HG03175 (cell line): Measurements from ENCODE around the gene INAVA.
"Not testable (repeated sequence)": the region's sequence is repeated elsewhere in the genome, so short reads cannot be mapped to it uniquely, and the experiment has no call there.

Source experiments
- ATAC-seq: cut with Tn5 transposase; IDR thresholded peaks from one replicate; pipeline ENCODE4 v1.9.1; 2021; ENCODE audit warnings: mild to moderate bottlenecking, moderate library complexity; ENCODE audit not compliant: unreplicated experiment

Gene INAVA

DNA sequence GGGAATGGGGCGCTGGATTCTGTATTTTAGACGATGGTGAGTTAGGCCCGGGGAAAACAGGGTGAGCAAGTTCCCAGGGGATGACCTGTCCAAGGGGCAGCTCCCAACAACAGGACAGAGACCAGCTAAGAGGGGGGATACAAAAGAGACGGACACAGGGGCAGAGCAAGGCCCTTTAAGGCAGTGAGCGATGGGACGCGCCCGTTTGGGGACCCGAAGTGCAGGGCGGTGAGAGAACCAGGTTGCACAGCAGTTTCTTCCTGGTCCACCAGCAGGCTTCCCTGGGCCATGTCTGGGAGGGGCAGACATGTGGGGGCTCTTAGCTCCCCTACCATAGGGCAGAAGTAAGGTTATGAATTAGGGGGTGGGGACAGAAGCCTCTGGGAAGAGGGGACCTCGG is 22.0 kb downstream of the INAVA start:
- no peak for ATAC-seq

DNA sequence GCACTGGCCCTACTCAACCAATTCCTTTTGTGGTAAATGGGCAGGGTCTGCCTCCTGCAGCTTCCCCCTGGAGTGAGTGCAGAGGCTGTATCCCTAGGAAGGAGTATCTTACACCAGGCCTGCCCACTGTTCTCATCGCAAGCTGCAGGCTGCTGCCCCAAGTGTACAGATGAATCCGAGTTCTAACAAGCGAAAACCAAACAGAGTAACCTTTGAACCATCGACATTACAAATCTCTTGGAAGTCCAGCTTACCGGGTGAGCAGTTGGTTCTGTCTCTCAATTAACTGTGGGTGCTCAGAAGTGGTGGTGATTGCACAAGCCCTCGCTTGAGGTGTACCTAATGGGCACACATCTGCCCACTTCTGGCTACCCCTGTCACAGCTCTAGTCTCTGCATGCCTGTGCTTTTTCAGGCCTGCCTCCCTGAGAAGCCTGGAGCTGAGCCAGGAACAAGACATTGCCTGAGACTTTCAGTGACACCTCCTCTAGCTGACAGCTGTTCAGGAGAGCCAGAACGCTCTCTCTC is 22.7 kb downstream of the INAVA start:
- ATAC-seq, result no peak

DNA sequence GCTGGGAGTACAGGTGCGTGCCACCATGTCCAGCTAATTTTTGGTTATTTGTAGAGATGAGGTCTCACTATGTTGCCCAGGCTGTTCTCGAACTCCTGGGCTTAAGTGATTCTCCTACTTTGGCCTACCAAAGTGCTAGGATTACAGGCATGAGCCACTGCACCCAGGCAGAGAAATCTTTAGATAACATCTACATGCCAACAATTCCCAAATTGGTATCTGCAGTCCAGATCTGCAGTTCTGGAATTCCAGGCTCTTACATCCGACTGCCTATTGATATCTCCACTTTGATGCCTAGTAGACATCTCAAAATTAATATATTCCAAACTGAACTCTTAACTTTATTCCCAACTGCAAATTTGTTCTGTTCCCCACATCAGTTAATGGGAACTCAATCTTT is 23.3 kb downstream of the INAVA start:
- ATAC-seq, result no peak

DNA sequence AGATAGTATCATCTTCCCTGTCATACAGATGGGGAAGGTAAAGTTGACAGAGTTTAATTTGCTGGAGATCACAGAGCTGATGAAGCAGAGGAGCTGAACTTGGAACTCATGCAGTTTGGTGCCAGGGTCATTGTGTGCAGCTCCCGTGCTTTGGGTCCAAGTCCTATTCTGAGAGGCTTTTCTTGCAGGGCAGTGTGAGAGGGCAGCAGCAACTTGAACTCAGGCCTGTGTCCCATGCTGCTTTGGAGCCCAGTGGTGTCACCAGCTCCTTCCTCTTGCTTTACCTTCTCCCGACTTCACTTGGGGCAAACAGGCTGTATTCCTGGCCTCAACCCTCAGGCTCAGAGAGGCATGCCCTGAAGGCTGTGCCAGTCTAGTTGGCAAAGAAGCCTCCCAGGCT is 24.7 kb downstream of the INAVA start:
- ATAC-seq, result no peak

DNA sequence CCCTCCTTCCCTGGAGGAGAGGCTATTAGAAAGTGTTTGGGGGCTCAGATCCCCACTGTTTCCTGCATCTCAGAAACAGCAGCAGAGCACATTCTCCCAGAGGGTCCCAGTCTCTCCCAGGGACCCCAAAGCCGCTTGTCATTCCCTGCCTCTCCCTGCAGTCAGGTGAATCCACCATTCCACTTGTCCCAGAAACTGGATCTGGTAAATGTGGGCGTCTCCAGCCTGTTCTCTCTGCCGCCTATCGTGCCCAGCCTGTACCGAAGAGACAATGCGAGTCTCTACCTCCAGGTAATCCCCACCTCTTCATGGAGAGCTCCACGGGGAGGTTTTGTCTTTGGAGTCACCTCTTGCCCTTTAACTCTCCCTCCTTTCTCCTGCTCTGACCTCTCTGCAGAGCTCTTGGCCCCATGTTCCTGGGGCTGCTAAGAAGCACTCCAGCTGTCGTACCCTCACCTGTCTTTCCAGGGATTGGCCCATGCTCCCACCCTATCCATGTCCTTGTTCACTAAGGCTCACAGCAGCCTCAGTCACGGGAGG is 26.9 kb downstream of the INAVA start:
- no peak for ATAC-seq

DNA sequence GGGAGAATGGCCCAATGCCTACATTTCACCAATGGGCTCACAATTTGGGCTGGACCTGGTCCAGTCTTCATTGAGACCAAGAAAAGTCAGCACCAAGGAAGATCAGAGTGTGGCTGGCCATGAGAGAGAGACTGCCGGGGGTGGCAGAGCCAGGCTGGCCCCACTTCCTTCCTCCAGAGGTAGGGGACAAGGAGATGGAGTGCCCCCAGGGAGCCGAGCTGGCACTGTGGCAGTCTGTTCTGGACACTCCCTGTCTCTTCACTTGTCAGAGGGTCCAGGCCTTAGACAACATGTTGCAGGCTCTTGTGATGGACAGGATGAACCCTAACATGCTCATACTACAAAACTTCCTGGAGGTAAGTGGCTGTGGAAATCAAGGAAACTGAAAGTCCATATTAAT is 27.7 kb downstream of the INAVA start:
- no peak for ATAC-seq

DNA sequence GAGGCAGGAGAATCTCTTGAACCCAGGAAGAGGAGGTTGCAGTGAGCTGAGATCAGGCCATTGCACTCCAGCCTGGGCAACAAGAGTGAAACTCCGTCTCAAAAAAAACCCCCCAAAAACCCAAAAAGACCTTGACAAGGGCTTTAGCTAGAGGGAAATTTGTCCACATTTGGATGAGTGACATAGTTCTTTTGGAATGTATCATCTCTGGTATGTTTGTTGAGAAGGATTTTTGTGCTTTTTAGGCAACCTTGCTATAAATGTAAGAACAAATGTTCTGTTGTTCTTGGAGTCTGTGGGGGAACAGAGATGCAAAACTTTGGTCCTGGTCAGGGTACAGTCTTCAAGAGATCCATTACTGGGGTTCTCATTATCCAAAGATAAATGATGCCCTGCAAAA is 28.9 kb downstream of the INAVA start:
- no peak for ATAC-seq

DNA sequence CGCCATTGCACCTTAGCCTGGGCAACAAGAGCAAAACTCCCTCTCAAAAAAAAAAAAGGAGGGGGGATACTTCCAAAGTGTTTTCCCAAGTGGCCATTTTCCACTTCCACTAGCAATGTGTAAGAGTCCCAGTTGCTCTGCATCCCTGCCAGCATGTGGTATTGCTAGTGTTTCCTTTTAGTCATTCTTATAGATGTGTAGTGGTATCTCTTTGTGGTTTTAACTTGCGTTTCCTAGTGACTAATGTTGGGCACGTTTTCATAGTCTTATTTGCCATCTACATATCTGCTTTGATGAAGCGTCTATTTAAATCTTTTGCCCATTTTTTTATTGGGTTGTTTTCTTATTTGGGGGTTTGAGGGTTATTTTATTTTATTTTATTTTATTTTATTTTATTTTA is 31.1 kb downstream of the INAVA start:
- ATAC-seq, result no peak

DNA sequence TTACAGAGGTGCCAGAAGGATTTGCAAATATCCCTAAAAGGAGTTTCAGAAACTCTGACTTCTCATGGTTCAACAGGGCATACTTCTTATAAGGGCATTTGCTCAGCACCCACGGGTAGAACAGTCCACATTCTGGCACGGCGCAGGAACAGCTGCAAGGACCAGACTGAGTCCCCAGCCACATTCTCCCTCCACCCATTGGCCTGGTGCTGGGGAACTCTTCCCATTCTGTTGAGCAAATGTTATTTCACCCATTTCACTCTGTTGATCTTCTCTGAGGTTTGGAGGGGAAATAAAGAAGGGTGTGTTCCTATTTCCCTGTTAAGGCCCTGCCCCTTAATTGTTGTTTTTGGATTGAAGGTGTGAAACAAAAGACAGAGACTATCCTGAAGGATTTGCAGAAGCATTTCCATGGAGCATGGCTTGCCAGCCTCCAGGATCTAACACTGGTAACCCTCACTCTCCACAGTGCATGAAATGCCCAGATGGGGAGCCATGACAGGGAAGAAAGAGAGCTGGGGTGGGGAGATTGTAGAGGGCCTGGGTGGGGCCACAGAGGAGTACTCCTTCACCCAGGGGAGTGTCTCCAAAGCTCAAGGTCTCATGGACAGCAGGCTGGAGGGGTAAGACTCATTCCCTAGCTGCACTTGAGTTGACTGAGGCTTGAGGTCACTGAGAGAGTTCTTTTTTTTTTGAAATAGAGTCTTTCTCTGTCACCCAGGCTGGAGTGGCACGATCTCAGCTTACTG is 35.0 kb downstream of the INAVA start:
- ATAC-seq, result no peak

DNA sequence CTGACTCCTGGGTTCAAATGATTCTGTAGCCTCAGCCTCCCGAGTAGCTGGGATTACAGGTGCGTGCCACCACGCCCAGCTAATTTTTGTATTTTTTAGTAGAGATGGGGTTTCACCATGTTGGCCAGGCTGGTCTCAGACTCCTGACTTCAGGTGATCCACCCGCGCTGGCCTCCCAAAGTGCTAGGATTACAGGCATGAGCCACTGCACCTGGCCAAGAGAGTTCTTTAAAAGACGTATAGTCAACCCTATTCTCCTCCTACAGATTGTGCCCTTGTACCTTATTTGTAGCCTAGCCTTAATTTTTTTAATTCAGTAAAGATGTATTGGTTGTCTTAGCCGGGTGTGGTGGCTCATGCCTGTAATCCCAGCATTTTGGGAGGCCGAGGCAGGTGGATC is 35.6 kb downstream of the INAVA start:
- ATAC-seq, result not testable (repeated sequence)

DNA sequence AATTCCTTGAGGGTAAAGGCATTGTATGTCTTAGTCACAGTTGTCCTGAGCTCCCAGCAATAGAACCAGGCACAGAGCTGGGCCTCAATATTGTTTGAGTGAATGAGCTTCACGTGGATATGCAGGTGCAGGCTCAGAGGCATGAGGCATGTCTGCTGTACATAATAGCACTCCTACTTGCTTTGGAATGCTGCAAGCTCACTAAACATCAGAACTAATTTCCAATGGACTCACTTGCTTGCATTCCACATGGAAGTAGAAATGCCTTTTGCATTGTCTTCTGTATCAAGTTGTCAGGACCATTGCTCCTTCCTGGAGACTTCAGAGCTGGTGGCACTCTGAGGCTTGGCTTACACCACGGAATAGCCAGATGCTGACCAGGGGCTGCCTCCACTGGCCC is 37.1 kb downstream of the INAVA start:
- ATAC-seq, result no peak

DNA sequence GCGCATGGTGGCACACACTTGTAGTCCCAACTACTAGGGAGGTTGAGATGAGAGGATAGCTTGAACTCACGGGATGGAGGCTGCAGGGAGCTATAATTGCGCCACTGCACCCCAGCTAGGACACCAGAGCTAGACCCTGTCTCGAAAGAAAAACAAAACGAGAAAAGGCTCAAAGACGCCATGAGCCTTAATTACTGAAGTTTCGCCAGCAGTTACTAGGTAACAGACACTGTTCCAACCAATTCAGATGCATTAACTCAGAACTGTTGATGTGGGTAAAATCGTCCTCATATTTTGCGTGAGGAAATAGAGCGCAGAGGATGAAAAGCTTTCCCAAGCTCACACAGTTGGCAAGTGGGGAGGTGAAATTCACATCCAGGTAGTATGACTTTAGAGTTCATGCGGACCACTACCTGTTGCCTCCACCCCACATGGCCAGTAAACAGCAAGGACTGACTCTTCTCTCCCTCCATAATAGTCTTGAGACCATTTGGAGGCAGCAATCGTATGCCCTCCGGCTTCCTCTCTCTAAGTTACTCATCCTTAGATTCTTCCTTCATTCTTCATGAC is 40.1 kb downstream of the INAVA start:
- no peak for ATAC-seq

DNA sequence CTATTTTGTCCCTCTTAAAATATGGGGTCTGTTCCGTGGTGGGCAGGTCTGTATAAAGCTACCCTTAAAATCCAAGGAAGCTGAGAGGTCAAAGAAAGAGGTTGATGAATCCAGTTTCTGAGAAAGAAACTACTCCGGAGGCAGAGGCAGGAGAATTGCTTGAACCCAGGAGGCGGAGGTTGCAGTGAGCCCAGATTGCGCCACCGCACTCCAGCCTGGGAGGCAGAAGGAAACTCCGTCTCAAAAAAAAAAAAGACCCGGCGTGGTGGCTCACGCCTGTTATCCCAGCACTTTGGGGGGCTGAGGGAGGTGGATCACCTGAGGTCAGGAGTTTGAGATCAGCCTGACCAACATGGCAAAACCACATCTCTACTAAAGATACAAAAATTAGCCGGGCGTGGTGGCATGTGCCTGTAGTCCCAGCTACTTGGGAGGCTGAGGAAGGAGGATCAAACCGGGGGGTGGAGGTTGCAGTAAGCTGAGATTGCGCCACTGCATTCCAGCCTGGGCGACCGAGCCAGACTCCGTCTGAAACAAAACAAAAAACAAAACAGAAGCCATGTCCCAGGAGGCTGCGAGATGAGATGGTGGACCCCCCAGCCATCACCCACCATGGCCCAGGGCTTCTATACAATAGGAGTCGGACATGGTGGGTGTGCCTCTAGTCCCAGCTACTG is 40.7 kb downstream of the INAVA start:
- not testable (repeated sequence) for ATAC-seq

DNA sequence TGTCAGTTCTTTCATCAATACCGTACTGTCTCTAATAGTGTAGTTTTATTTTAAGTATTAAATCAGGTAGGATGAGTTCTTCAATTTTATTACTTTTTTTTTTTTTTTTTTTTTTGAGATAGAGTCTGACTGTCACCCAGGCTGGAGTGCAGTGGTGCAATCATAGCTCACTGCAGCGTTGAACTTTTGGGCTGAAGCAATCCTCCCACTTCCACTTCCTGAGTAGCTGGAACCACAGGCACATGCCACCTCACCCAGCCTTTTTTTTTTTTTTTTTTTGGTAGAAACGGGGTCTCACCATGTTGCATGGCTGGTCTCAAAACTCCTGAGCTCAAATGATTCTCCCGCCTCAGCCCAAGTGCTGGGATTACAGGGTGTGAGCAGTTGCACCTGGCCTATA is 44.3 kb downstream of the INAVA start:
- ATAC-seq, result no peak

DNA sequence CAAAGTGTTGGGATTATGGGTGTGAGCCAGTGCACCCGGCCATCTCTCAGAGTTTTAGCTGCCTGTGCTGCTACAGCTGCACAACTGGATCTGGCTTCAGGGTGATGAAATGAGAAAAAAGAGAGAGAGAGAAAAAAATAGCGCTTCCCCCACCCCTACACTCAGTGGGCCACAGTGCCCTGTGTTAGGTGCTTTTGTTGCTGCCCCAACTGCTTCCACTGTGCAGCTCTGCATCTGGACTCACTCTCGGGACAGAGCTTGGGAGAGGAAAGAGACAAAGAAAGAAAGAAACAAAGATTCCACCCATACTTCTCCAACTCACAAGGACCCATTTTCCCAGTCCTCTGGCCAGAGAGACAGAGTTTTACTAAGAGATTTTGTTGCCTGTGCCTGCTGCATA is 50.4 kb downstream of the INAVA start:
- no peak for ATAC-seq

DNA sequence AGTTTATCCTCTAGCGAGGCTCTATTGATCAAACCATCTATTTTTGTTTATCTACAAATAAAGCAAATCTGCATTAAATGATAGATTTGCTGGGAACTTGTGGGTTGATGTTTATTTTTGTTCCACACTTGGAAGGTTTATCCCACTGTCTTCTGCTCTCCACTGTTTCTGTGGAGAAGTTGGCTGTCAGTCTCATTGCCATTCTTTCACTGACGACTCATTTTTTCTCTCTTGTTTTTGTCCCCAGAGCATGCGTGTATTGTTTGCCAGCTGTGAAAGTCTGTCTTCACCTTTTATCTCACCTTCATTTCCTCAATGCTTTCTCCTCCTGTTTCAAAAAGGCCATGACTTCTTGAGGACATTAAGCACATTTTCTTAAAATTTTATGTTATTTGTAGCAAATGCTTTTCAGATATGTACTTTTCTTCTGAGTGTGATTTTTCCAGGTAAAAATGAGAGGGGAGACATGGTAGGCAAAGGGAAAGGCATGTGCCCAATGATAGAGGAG is 52.4 kb downstream of the INAVA start:
- ATAC-seq, result no peak

DNA sequence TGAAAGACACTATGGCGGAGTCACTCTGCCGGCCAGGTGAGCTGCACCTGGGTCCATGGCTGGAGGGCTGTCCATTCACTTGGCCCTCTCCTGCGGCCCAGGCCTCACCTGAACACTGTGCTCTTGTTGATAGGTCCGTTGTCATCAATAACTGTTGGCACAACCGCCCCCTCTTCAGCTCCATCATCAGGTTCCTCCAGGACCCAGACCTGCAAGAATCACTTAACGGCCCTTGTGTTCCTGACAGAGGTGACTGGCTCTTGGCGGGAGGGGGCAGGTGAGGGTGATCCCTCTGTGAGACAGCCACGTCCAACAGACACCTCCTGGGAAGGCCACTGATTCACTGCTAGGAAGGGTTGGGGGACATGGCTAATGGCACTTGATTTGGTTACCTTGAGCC is 54.9 kb downstream of the INAVA start:
- no peak for ATAC-seq

DNA sequence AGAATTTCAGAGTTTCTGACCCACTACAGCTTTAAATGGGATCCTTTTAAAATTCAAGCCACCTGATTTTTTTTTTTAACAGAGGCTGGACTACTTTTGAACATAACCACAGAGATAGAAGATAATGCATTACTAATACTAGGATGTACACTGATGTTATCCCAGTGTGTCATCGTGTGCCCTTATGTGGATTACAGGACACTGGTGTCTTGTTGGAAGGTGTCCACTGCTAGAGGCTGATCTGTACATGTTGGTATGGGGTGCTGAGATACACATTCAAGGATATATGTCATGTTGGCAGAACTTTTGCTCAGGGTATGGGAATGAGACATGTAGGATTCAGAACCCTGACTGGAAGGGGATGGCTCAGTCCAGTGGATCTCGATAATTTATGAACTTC is 56.3 kb downstream of the INAVA start:
- no peak for ATAC-seq

DNA sequence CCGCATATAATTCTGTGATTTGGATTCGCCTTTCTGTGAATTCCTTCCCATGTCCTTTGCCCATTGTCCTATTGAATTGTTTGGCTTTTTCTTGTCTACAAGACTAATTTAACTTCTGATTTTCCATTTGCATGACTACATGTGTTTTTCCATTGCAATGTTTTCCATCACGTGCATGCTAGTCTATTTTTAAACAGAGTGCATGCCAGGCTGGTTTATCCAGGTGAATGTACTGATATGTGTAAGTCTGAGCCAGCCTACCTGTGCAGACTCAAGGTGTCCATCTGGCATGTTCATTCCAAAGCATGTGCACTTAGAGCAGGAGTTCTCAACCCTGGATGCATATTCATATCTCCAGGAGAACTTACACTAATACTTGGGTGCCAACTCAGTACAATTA is 59.7 kb downstream of the INAVA start:
- no peak for ATAC-seq

DNA sequence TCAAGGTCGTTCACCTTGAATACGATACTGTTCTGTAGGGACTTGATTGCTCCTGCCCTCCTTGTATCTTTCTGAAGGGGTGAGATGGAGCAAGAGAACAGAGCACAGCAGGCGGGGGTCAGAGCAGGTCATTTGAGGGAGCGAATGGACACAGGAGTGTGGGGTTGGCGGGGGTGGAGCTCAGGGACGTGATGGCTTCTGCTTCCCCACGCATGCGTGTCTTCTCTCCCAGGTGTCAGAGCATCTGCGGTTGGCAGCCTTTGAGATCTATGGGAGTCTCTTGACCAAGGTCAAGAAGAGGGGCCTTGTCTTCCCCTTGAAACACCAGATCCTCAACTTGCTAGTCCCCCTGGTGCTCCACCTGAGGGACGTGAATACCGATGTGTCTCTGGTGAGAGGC is 63.9 kb downstream of the INAVA start:
- ATAC-seq, result no peak

DNA sequence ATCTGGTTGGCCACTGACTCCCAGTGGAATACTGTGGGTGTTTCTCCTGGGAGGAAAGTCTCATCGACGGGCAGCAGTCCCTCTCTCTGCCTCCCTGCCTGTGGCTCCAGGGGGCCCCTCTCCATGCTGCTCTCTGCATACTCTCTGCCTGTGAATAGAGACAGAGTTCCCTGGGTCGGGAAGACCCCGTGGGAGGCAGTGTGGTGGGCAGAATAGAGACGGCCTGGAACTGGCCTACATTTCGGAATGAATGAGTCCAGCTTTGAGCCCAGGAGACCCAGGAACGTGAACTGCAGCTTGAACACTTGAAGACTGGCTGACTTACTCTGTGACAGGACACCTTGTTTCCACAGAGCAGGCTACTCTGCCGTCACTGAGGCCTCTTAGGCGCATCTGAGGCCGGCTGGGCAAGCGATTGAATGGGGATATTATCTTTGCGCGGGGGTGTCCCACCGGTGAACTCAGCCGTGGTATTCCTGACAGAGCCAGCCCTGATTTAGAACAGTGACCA is 64.8 kb downstream of the INAVA start:
- no peak for ATAC-seq
